ENCODE measurements around the gene LTO1.

Gene LTO1

DNA sequence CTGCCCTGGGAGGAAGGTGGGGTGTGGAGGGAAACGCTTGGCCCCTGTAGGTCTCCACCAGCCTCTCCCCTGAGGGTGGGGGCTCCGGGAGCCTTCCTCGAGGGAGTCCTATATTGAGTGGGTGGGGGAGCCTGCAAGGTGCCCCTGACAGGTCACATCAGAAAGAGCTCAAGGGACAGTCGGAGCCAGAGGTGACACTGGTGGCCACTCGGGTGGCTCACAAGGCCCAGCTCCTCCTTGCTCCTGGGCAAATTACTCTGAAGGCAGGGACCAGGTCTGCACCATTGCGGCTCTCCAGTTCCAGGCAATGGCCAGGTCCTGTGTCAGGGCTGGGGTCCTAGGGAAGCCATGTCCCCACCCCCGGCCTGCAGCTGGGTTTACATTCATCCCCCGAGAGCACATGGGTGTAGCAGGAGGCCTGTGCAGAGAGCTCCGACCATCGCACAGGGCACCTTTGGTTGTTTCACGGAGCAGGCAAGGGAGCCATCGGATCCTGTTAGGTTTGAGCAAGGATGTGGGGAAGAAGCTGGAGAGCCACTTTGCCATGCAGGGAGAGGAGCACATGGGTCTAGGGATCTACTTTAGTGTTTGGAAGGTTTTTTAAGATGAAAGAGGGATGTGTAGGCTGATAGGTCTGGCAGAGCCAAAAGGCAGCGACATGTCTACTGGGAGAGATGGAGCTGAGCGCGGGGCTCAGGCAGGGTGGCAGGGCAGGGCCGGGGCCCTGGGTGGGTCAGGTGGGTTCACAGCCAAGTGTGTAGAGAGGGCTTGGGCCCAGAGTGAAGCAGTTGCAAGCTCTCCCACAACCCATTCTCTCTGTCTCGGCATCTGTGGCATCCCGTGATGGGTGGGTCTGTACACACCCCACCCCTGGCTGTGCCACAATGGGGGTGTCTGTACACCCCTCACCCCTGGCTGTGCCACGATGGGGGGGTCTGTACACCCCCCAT, 19.4 kb downstream of the LTO1 start:
- H3K27ac ChIP-seq (ENCODE audit: low read depth, low read length), result no peak overlapping the region

DNA sequence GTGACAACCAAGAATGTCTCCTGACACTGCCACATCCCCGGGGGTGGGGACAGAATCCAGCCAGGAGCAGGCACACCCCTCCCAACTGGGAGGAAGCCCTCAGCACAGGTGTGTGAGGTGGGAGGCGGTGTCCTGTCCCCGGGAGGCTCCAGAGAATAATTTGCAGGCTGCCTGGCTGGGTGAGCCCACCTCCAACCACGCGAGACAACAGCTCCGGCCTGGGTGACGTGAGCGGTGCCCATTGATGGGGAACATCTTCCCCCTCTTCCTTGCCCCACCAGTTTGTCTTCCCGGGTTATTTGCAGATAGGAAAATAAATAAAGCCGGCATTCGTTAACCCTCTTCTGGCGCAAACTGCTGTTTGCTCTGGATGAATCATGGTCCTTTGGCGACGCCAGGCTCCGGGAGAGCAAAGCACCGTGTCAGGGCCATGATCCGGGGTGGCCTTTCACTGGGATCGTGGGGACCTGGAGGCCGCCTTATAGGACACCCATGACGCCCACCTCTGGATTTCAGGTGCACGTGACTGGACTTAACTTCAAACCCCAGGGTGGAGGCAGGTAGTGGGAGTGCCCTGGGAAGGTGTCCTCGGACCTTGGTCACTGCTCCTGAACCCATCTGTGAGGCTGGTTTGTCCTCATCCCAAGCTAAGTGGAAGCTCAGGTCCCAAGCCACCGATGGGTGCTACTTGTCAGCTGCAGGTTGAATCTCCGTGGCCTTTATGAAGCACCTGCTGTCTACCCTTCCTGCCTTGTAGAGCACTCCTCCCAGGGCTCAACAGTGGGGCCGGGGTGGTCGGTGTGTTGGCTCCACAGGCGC, 20.3 kb downstream of the LTO1 start:
- Histone ChIP-seq H3K4me1 (ENCODE audit: control insufficient read depth, insufficient read depth, low read length) (peaks cover 21% of the 10 kb centered on the region), H3K4me3 (ENCODE audit: low read depth, low read length) (no peak overlapping the region), H3K9ac (ENCODE audit: low read length) (no peak overlapping the region)

More for the DNA sequence above, 19.4 kb downstream of the LTO1 start:
- Histone ChIP-seq H3K9me3 (ENCODE audit: control insufficient read depth, insufficient read depth, low read depth, low read length) (no peaks in the 10 kb centered on the region), H3K36me3 (ENCODE audit: control insufficient read depth, insufficient read depth, low read length) (peaks cover 40% of the 10 kb centered on the region), H3K9ac (ENCODE audit: low read length) (no peak overlapping the region), H3K4me3 (ENCODE audit: low read depth, low read length) (no peak overlapping the region), H3K27me3 (ENCODE audit: control insufficient read depth, insufficient read depth, low read length) (no peaks in the 10 kb centered on the region), H3K4me1 (ENCODE audit: control insufficient read depth, insufficient read depth, low read length) (peaks cover 21% of the 10 kb centered on the region)

DNA sequence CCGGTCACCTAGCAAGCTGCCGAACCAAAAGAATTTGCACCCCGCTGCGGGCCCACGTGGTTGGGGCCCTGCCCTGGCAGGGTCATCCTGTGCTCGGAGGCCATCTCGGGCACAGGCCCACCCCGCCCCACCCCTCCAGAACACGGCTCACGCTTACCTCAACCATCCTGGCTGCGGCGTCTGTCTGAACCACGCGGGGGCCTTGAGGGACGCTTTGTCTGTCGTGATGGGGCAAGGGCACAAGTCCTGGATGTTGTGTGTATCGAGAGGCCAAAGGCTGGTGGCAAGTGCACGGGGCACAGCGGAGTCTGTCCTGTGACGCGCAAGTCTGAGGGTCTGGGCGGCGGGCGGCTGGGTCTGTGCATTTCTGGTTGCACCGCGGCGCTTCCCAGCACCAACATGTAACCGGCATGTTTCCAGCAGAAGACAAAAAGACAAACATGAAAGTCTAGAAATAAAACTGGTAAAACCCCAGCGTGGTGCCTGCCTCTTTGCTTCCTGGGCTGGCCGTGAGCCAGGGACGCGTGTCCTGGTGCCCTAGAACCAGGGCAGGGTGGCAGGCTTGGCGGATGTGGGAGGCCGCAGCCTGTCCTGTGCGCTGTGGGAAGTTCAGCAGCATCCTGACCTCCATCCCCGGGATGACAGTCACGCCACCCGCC, 21.0 kb downstream of the LTO1 start:
- H3K27me3 ChIP-seq (ENCODE audit: control insufficient read depth, insufficient read depth, low read length), result no peaks in the 10 kb centered on the region
- H3K4me1 ChIP-seq (ENCODE audit: control insufficient read depth, insufficient read depth, low read length), result peaks cover 21% of the 10 kb centered on the region
- peaks cover 56% of the 10 kb centered on the region for H3K36me3 ChIP-seq (ENCODE audit: control insufficient read depth, insufficient read depth, low read length)
- H3K9me3 ChIP-seq (ENCODE audit: control insufficient read depth, insufficient read depth, low read depth, low read length), result no peaks in the 10 kb centered on the region
- H3K27ac ChIP-seq (ENCODE audit: low read depth, low read length), result no peak overlapping the region
- no peak overlapping the region for H3K4me3 ChIP-seq (ENCODE audit: low read depth, low read length)
- H3K9ac ChIP-seq (ENCODE audit: low read length), result no peak overlapping the region

More for the DNA sequence above, 20.3 kb downstream of the LTO1 start:
- Histone ChIP-seq H3K36me3 (ENCODE audit: control insufficient read depth, insufficient read depth, low read length) (peaks cover 48% of the 10 kb centered on the region), H3K27me3 (ENCODE audit: control insufficient read depth, insufficient read depth, low read length) (no peaks in the 10 kb centered on the region), H3K27ac (ENCODE audit: low read depth, low read length) (no peak overlapping the region), H3K9me3 (ENCODE audit: control insufficient read depth, insufficient read depth, low read depth, low read length) (no peaks in the 10 kb centered on the region)

DNA sequence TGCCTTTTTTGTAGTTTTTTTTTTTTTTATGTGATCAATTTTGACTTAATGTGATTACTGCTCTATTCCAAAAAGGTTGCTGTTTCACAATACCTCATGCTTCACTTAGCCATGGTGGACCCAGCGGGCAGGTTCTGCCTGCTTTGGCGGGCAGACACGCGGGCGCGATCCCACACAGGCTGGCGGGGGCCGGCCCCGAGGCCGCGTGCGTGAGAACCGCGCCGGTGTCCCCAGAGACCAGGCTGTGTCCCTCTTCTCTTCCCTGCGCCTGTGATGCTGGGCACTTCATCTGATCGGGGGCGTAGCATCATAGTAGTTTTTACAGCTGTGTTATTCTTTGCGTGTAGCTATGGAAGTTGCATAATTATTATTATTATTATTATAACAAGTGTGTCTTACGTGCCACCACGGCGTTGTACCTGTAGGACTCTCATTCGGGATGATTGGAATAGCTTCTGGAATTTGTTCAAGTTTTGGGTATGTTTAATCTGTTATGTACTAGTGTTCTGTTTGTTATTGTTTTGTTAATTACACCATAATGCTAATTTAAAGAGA, 21.7 kb downstream of the LTO1 start:
- Histone ChIP-seq H3K9me3 (ENCODE audit: control insufficient read depth, insufficient read depth, low read depth, low read length) (no peaks in the 10 kb centered on the region), H3K27me3 (ENCODE audit: control insufficient read depth, insufficient read depth, low read length) (no peaks in the 10 kb centered on the region), H3K36me3 (ENCODE audit: control insufficient read depth, insufficient read depth, low read length) (peaks cover 62% of the 10 kb centered on the region), H3K9ac (ENCODE audit: low read length) (no peak overlapping the region), H3K4me3 (ENCODE audit: low read depth, low read length) (no peak overlapping the region), H3K4me1 (ENCODE audit: control insufficient read depth, insufficient read depth, low read length) (peaks cover 14% of the 10 kb centered on the region), H3K27ac (ENCODE audit: low read depth, low read length) (no peak overlapping the region)

DNA sequence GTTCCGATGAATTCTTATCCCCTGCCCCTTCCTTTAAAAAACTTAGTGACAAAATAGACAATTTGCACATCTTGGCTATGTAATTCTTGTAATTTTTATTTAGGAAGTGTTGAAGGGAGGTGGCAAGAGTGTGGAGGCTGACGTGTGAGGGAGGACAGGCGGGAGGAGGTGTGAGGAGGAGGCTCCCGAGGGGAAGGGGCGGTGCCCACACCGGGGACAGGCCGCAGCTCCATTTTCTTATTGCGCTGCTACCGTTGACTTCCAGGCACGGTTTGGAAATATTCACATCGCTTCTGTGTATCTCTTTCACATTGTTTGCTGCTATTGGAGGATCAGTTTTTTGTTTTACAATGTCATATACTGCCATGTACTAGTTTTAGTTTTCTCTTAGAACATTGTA, 22.2 kb downstream of the LTO1 start:
- Histone ChIP-seq H3K4me1 (ENCODE audit: control insufficient read depth, insufficient read depth, low read length) (peaks cover 11% of the 10 kb centered on the region), H3K27me3 (ENCODE audit: control insufficient read depth, insufficient read depth, low read length) (no peaks in the 10 kb centered on the region), H3K9ac (ENCODE audit: low read length) (no peak overlapping the region), H3K36me3 (ENCODE audit: control insufficient read depth, insufficient read depth, low read length) (peaks cover 67% of the 10 kb centered on the region), H3K9me3 (ENCODE audit: control insufficient read depth, insufficient read depth, low read depth, low read length) (no peaks in the 10 kb centered on the region), H3K4me3 (ENCODE audit: low read depth, low read length) (no peak overlapping the region), H3K27ac (ENCODE audit: low read depth, low read length) (no peak overlapping the region)

DNA sequence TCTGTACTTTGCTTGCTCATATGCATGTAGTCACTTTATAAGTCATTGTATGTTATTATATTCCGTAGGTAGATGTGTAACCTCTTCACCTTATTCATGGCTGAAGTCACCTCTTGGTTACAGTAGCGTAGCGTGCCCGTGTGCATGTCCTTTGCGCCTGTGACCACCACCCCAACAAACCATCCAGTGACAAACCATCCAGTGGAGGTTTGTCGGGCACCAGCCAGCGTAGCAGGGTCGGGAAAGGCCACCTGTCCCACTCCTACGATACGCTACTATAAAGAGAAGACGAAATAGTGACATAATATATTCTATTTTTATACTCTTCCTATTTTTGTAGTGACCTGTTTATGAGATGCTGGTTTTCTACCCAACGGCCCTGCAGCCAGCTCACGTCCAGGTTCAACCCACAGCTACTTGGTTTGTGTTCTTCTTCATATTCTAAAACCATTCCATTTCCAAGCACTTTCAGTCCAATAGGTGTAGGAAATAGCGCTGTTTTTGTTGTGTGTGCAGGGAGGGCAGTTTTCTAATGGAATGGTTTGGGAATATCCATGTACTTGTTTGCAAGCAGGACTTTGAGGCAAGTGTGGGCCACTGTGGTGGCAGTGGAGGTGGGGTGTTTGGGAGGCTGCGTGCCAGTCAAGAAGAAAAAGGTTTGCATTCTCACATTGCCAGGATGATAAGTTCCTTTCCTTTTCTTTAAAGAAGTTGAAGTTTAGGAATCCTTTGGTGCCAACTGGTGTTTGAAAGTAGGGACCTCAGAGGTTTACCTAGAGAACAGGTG, 23.1 kb downstream of the LTO1 start:
- H3K4me1 ChIP-seq (ENCODE audit: control insufficient read depth, insufficient read depth, low read length), result peaks cover under 1% of the 10 kb centered on the region; the same call in 1 of the 2 replicates
- no peaks in the 10 kb centered on the region for H3K27me3 ChIP-seq (ENCODE audit: control insufficient read depth, insufficient read depth, low read length)
- H3K36me3 ChIP-seq (ENCODE audit: control insufficient read depth, insufficient read depth, low read length), result peaks cover 77% of the 10 kb centered on the region
- no peak overlapping the region for H3K4me3 ChIP-seq (ENCODE audit: low read depth, low read length)
- H3K27ac ChIP-seq (ENCODE audit: low read depth, low read length), result no peak overlapping the region
- no peaks in the 10 kb centered on the region for H3K9me3 ChIP-seq (ENCODE audit: control insufficient read depth, insufficient read depth, low read depth, low read length)
- no peak overlapping the region for H3K9ac ChIP-seq (ENCODE audit: low read length)

DNA sequence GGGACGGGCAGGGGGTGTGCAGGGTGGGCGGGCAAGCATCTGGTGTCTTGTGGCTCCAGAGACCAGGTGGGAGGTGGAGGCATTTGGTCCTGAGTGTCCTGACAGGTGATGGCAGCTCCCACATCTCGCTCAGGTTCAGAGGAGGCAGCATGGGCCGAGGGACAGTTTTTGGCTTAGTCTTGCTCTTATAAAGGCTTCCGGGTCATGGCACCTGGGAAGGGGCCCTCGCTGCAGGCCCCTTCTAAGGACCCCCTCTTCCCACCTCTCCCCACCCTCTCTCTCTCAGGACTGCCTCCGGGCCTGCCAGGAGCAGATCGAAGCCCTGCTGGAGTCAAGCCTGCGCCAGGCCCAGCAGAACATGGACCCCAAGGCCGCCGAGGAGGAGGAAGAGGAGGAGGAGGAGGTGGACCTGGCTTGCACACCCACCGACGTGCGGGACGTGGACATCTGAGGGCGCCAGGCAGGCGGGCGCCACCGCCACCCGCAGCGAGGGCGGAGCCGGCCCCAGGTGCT, 24.3 kb downstream of the LTO1 start:
- H3K36me3 ChIP-seq (ENCODE audit: control insufficient read depth, insufficient read depth, low read length), result peaks cover 88% of the 10 kb centered on the region
- H3K4me3 ChIP-seq (ENCODE audit: low read depth, low read length), result no peak overlapping the region
- no peaks in the 10 kb centered on the region for H3K9me3 ChIP-seq (ENCODE audit: control insufficient read depth, insufficient read depth, low read depth, low read length)
- no peaks in the 10 kb centered on the region for H3K27me3 ChIP-seq (ENCODE audit: control insufficient read depth, insufficient read depth, low read length)
- H3K27ac ChIP-seq (ENCODE audit: low read depth, low read length), result no peak overlapping the region
- H3K4me1 ChIP-seq (ENCODE audit: control insufficient read depth, insufficient read depth, low read length), result peaks cover 2% of the 10 kb centered on the region; the same call in 1 of the 2 replicates
- no peak overlapping the region for H3K9ac ChIP-seq (ENCODE audit: low read length)

DNA sequence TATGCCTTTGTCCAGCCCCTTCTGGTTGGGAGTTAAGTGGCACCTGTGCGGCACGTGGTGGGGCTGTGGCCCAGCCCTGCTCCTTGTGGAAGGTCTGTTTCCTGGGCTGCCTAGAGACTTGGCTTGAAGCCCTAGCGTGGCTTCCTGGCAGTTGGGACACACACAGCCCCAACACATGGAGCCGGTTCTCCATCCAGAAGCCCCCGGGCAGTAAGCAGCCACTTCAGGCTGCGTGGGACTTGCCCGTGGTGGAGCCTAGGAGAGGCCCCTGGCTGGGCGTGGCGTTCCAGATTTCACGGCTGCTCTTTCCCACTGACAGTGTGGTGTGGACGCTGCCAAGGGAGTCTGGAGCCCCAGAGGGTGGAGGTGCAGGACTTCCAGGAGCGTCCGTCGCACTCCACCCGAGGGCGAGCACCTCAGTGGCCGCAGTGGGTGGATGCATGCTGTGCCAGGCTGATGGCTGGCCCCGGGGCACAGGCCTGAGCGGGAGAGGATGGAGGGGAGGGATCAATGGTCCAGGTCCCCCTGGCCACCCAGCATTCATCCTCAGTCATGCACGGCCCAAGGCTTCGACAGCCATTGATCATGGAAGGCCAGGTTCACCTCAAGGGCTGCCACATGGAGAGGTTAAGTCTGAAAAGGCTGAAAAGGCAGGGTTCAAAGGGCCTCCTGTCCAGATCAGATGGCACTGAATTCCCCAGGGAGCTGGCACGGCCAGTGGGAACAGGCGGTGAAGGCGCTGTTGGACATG, 24.9 kb downstream of the LTO1 start:
- H3K36me3 ChIP-seq (ENCODE audit: control insufficient read depth, insufficient read depth, low read length), result peaks cover 94% of the 10 kb centered on the region
- H3K9me3 ChIP-seq (ENCODE audit: control insufficient read depth, insufficient read depth, low read depth, low read length), result no peaks in the 10 kb centered on the region
- peaks cover 7% of the 10 kb centered on the region; the same call in 1 of the 2 replicates for H3K4me1 ChIP-seq (ENCODE audit: control insufficient read depth, insufficient read depth, low read length)
- no peaks in the 10 kb centered on the region for H3K27me3 ChIP-seq (ENCODE audit: control insufficient read depth, insufficient read depth, low read length)
- no peak overlapping the region for H3K9ac ChIP-seq (ENCODE audit: low read length)
- no peak overlapping the region for H3K4me3 ChIP-seq (ENCODE audit: low read depth, low read length)
- H3K27ac ChIP-seq (ENCODE audit: low read depth, low read length), result no peak overlapping the region

DNA sequence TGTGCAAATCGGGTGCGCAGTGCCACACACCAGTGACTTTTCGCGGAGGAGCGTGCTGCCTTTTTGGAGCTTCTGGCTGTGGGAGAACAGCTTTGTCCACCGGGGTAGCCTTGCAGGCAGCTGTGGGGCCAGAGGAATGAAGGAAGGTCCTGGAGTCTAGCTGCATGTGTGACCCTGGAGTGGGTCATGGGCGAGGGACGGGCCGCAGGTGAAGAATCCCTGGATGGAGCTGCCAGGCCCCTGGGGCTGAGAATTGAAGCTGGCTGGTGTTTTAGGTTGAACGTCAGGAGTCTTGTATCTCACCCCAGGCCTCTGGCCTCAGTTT, 25.6 kb downstream of the LTO1 start:
- no peak overlapping the region for H3K4me3 ChIP-seq (ENCODE audit: low read depth, low read length)
- peaks cover 7% of the 10 kb centered on the region; the same call in 1 of the 2 replicates for H3K4me1 ChIP-seq (ENCODE audit: control insufficient read depth, insufficient read depth, low read length)
- H3K27me3 ChIP-seq (ENCODE audit: control insufficient read depth, insufficient read depth, low read length), result no peaks in the 10 kb centered on the region
- H3K9me3 ChIP-seq (ENCODE audit: control insufficient read depth, insufficient read depth, low read depth, low read length), result no peaks in the 10 kb centered on the region
- H3K36me3 ChIP-seq (ENCODE audit: control insufficient read depth, insufficient read depth, low read length), result peaks cover 99% of the 10 kb centered on the region
- H3K27ac ChIP-seq (ENCODE audit: low read depth, low read length), result no peak overlapping the region
- H3K9ac ChIP-seq (ENCODE audit: low read length), result no peak overlapping the region

All from HUES6 (cell line).